Activated CD4-positive, alpha-beta T cell treated with anti-CD3 and anti-CD28 coated beads, Interleukin-2, amount 50 U/mL, for 16 hours (primary cell): ENCODE results near the gene ACD.
A peak's percentile ranks its signal among the peaks of the same experiment; 100 is the strongest.

ENCODE experiments used
- DNase-seq: peaks from one replicate; pipeline ENCODE4 v3.0.0-alpha.2; 2020

The ACD gene

GRCh38 chr16:67645397-67646121, 14.5 kb downstream of the ACD start:
- no peak for DNase-seq

- no peak for DNase-seq
Measured at GRCh38 chr16:67644038-67644437, 16.0 kb downstream of the ACD start.

- DNase-seq: no peak
Measured at GRCh38 chr16:67641779-67642708, 18.0 kb downstream of the ACD start.

GRCh38 chr16:67637625-67638024, 22.4 kb downstream of the ACD start:
- DNase-seq: no peak

- no peak for DNase-seq
Measured at GRCh38 chr16:67636713-67637112, 23.3 kb downstream of the ACD start.

GRCh38 chr16:67632415-67633172, 27.5 kb downstream of the ACD start:
- no peak for DNase-seq

GRCh38 chr16:67628216-67628615, 31.8 kb downstream of the ACD start:
- no peak for DNase-seq

GRCh38 chr16:67613808-67614207, 46.3 kb downstream of the ACD start:
- peak; percentile 6 for DNase-seq

GRCh38 chr16:67608364-67608763, 51.7 kb downstream of the ACD start:
- peak; percentile 17 for DNase-seq
